ENCODE results near the gene ROR1. TPM values are rescaled to one million over a fixed set of nuclear protein-coding genes. Genes with fewer than 3 reads are reported as not detected.

The ROR1 gene
- total and polyA plus RNA-seq, 2 donors (not counting 1 experiment from before 2014, with no cell fraction given), result 14.5 to 16.5 TPM

DNA sequence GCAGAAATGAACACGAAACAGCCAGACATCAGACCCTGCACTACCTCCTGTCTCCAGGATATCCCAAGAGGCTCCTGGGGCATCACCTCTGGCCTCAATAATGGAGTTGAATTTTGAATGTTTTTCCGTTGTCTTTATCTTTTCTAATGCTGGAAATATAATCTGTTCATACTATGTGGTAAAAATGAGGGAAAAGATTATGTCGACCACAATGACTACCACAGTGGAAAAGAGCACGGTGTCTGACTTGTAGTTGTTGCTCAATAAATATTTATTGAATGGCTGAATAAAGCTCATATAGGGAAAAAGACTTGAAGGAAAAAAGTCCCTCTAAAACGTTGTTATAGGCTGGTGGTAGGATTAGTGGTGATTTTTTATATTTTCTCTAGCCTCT, 44.6 kb upstream of the ROR1 start:
- no peak overlapping the region for H3K27ac ChIP-seq (ENCODE audit: insufficient read depth, low read length)
- H3K79me2 ChIP-seq (ENCODE audit: control insufficient read depth, insufficient read depth, low read length), result no peaks in the 10 kb centered on the region
- DNase-seq (ENCODE audit: low read depth in 2 of 2), result peak in 1 of 2 donors; percentile 20
- no peak overlapping the region for H3K4me3 ChIP-seq (replicated peaks in 1 of 4; ENCODE audit: control extremely low read depth in 1 of 4, insufficient read depth in 1 of 4, low read depth in 3 of 4, low read length in 4 of 4)
- H3K9me3 ChIP-seq (ENCODE audit: control insufficient read depth, insufficient read depth, low read depth, low read length), result no peaks in the 10 kb centered on the region
- TF ChIP-seq EZH2 (IDR thresholded peaks at IDR 0.05; ENCODE audit: low read length, missing control alignments), result no peak
- H4K20me1 ChIP-seq (ENCODE audit: control insufficient read depth, extremely low read depth, insufficient read depth, low read length), result no peaks in the 10 kb centered on the region
- no peak overlapping the region for H2AFZ ChIP-seq (ENCODE audit: low read length)
- H3K36me3 ChIP-seq (ENCODE audit: control insufficient read depth, insufficient read depth, low read length), result no peaks in the 10 kb centered on the region
- H3K4me2 ChIP-seq (ENCODE audit: extremely low read depth, insufficient read depth, low read length), result no peak overlapping the region
- H3K9ac ChIP-seq (ENCODE audit: insufficient read depth, low read length), result no peak overlapping the region
- no peaks in the 10 kb centered on the region for H3K27me3 ChIP-seq (ENCODE audit: control insufficient read depth, insufficient read depth, low read length)
- peaks cover 6% of the 10 kb centered on the region for H3K4me1 ChIP-seq (ENCODE audit: control insufficient read depth, extremely low read depth, insufficient read depth, low read length)

GRCh38 chr1:63730211-63730610, 43.6 kb upstream of the ROR1 start:
- Histone ChIP-seq H2AFZ (ENCODE audit: low read length) (no peak overlapping the region), H3K4me3 (replicated peaks in 1 of 4; ENCODE audit: control extremely low read depth in 1 of 4, insufficient read depth in 1 of 4, low read depth in 3 of 4, low read length in 4 of 4) (no peak overlapping the region), H3K4me2 (ENCODE audit: extremely low read depth, insufficient read depth, low read length) (no peak overlapping the region), H4K20me1 (ENCODE audit: control insufficient read depth, extremely low read depth, insufficient read depth, low read length) (no peaks in the 10 kb centered on the region), H3K9me3 (ENCODE audit: control insufficient read depth, insufficient read depth, low read depth, low read length) (no peaks in the 10 kb centered on the region), H3K4me1 (ENCODE audit: control insufficient read depth, extremely low read depth, insufficient read depth, low read length) (peaks cover 6% of the 10 kb centered on the region), H3K79me2 (ENCODE audit: control insufficient read depth, insufficient read depth, low read length) (no peaks in the 10 kb centered on the region), H3K9ac (ENCODE audit: insufficient read depth, low read length) (no peak overlapping the region), H3K27ac (ENCODE audit: insufficient read depth, low read length) (no peak overlapping the region), H3K27me3 (ENCODE audit: control insufficient read depth, insufficient read depth, low read length) (no peaks in the 10 kb centered on the region), H3K36me3 (ENCODE audit: control insufficient read depth, insufficient read depth, low read length) (no peaks in the 10 kb centered on the region)
- TF ChIP-seq CTCF (conservative IDR thresholded peaks at IDR 0.05 in 1 of 2, IDR thresholded peaks at IDR 0.05 in 1 of 2; ENCODE audit: low read depth in 1 of 2, low read length in 2 of 2) (no peak), EZH2 (IDR thresholded peaks at IDR 0.05; ENCODE audit: low read length, missing control alignments) (no peak)
- DNase-seq (ENCODE audit: low read depth in 2 of 2), result no peak

DNA sequence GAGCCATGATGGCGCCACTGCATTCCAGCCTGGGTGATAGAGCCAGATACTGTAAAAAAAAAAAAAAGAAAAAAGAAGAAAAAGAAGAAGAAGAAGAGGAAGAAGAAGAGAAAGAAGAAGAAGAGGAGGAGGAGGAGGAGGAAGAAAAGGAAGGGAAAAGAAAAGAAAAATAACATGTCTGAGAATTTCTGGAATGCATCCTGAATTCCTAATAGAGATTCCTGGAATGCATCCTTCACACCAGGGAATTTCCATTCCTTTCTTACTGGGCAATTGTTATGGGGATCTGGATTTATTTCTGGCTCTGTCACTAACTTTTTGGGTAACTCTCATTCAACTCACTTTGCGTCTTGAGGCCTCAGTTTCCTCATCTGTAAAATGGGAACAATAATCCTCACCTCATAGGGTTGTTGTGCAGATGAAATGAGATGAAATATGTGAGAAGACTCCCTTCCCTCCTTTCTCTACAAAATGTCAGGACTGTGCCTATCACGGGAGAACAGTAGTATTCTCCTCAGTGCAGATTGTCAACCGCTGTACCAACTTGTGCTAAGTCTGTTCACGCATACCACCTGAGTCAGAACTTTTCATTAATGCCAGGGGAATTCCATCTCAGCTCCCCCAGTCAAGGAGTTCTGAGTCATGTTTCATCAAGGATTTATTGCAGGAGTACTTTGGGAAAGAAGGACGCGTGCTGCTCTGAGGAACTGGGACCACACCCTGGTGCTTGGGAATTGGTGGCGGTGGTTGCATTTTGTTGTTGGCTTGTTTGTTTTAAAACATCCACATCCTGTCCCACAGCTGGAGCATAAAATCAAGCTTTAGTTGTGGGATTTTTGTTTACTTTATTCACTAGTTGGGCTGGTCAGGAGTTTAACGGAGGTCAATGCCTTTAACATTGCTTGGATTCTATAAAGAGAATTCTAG, 42.4 kb upstream of the ROR1 start:
- H3K27me3 ChIP-seq (ENCODE audit: control insufficient read depth, insufficient read depth, low read length), result no peaks in the 10 kb centered on the region
- H3K79me2 ChIP-seq (ENCODE audit: control insufficient read depth, insufficient read depth, low read length), result no peaks in the 10 kb centered on the region
- no peaks in the 10 kb centered on the region for H4K20me1 ChIP-seq (ENCODE audit: control insufficient read depth, extremely low read depth, insufficient read depth, low read length)
- H3K9ac ChIP-seq (ENCODE audit: insufficient read depth, low read length), result no peak overlapping the region
- DNase-seq (ENCODE audit: low read depth in 2 of 2), result peak; percentile 95 to 97
- no peaks in the 10 kb centered on the region for H3K36me3 ChIP-seq (ENCODE audit: control insufficient read depth, insufficient read depth, low read length)
- TF ChIP-seq EZH2 (IDR thresholded peaks at IDR 0.05; ENCODE audit: low read length, missing control alignments) (no peak), CTCF (conservative IDR thresholded peaks at IDR 0.05 in 1 of 2, IDR thresholded peaks at IDR 0.05 in 1 of 2; ENCODE audit: low read depth in 1 of 2, low read length in 2 of 2) (no peak)
- H3K27ac ChIP-seq (ENCODE audit: insufficient read depth, low read length), result no peak overlapping the region
- H2AFZ ChIP-seq (ENCODE audit: low read length), result no peak overlapping the region
- H3K4me2 ChIP-seq (ENCODE audit: extremely low read depth, insufficient read depth, low read length), result peak overlapping the region; percentile 61
- peak overlapping the region in 2 of 4 experiments; percentile 9 to 12 for H3K4me3 ChIP-seq (replicated peaks in 1 of 4; ENCODE audit: control extremely low read depth in 1 of 4, insufficient read depth in 1 of 4, low read depth in 3 of 4, low read length in 4 of 4)
- H3K4me1 ChIP-seq (ENCODE audit: control insufficient read depth, extremely low read depth, insufficient read depth, low read length), result peaks cover 6% of the 10 kb centered on the region
- no peaks in the 10 kb centered on the region for H3K9me3 ChIP-seq (ENCODE audit: control insufficient read depth, insufficient read depth, low read depth, low read length)
